Activated T-helper 2 cell treated with anti-CD3 and anti-CD28 coated beads, Interferon-gamma antibody, Interleukin-2, Interleukin-4, amounts not matched to agents 10 μg/mL and 5 μg/mL and 100 μg/mL, durations not matched to agents 14 hours and 24 hours and 36 hours (primary cell): ENCODE results near the gene TLL1. TPM values are rescaled to one million over a fixed set of nuclear protein-coding genes. Genes with fewer than 3 reads are reported as not detected.

Source experiments
- DNase-seq: peaks from one replicate; pipeline ENCODE4 v3.0.0; 2021; ENCODE audit warnings: low spot score
- H3K27ac Mint-ChIP-seq: one replicate; pipeline ENCODE4 v1.8.0; 2021; ENCODE audit warnings: mixed read lengths
- H3K27me3 Mint-ChIP-seq: one replicate; pipeline ENCODE4 v1.8.0; 2021; ENCODE audit warnings: low read depth, mixed read lengths
- H3K36me3 Mint-ChIP-seq: one replicate; pipeline ENCODE4 v1.8.0; 2021; ENCODE audit warnings: low read depth, mixed read lengths
- H3K4me1 Mint-ChIP-seq: one replicate; pipeline ENCODE4 v1.8.0; 2021; ENCODE audit warnings: low read depth, mixed read lengths
- H3K4me3 Mint-ChIP-seq: one replicate; pipeline ENCODE4 v1.8.0; 2021; ENCODE audit warnings: low read depth, mild to moderate bottlenecking, moderate library complexity, mixed read lengths
- H3K9me3 Mint-ChIP-seq: one replicate; pipeline ENCODE4 v1.8.0; 2021; ENCODE audit warnings: mixed read lengths
- intact Hi-C: fragments of 100-400 bp; cut with micrococcal nuclease; formaldehyde crosslinking; loops from one replicate; pipeline ENCODE4 v1.15.1; 2023
- total RNA-seq: library from RNA; stranded (reverse); gene quantifications from 2 replicates; pipeline ENCODE4 v1.2.3, GENCODE V29; 2022

TLL1 gene
- total RNA-seq, 1 donor from 2014 or later, result not detected

DNA sequence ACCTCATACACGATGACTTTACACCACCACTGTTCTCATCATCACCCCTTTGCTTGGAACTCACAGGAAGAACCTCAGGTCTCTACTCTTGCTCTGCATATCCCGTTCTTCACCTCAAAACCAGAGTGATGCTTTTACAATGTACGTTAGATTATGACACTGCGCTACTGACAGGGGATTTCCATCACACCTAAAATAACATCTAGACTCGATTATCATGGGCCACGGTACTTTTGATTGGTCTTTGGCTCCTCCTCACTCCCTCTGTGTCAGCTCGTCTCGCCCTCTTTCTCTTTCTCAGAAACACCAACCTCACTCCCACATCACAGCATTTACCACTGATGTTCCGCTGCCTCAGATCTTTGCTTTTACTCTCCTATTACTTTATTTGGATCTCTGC lies 172.4 kb downstream of the TLL1 start:
- Mint-ChIP-seq H3K27ac (no peak overlapping the region), H3K4me3 (no peak overlapping the region), H3K27me3 (no peaks in the 10 kb centered on the region), H3K36me3 (no peaks in the 10 kb centered on the region), H3K9me3 (no peaks in the 10 kb centered on the region), H3K4me1 (no peaks in the 10 kb centered on the region)
- no peak for DNase-seq
- intact Hi-C loops, result no loop called here

DNA sequence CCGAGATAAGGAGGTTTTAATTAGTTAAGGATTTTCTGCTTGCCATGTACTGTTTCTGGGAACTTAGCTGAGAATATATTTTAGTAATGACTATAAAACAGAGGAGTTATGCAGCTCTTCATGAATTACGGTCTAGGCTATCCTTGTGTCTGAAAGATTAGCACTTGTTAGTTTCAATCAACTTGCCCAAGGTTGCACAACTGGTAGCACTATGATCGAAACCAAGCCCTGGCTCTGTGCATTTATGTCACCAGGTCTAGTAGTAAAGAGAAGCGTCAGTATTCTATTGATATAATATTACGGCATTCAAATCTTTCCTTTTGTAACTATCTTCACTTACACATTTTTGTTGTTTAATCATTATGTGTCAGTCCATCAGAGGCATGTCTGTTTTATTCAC lies 176.0 kb downstream of the TLL1 start:
- no peak overlapping the region for H3K27ac Mint-ChIP-seq
- intact Hi-C loops, result no loop called here
- no peak for DNase-seq
- H3K4me3 Mint-ChIP-seq, result no peak overlapping the region
- H3K9me3 Mint-ChIP-seq, result no peaks in the 10 kb centered on the region
- H3K27me3 Mint-ChIP-seq, result no peaks in the 10 kb centered on the region
- H3K36me3 Mint-ChIP-seq, result no peaks in the 10 kb centered on the region
- H3K4me1 Mint-ChIP-seq, result no peaks in the 10 kb centered on the region

DNA sequence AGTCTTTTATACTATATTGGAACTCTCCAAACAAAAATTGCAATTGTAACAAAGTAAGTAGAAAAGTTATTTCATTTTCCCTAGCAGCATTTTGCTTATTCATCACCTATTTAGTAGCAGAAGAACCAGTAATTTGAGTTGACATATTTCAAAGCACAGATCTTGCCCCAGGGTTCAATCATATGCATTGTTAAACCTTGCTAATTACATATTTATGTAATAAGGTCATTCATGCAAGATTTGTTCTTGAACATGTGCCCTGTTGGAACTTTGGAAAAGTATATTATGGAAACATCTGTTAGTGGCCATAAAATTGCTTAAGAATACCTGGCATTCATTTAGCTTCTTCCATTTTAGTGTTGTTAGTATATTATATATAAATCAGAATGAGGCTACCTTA lies 191.7 kb downstream of the TLL1 start:
- Mint-ChIP-seq H3K36me3 (no peaks in the 10 kb centered on the region), H3K4me1 (no peaks in the 10 kb centered on the region), H3K27me3 (no peaks in the 10 kb centered on the region), H3K4me3 (no peak overlapping the region), H3K9me3 (no peaks in the 10 kb centered on the region), H3K27ac (no peak overlapping the region)
- no peak for DNase-seq
- intact Hi-C loops, result no loop called here

DNA sequence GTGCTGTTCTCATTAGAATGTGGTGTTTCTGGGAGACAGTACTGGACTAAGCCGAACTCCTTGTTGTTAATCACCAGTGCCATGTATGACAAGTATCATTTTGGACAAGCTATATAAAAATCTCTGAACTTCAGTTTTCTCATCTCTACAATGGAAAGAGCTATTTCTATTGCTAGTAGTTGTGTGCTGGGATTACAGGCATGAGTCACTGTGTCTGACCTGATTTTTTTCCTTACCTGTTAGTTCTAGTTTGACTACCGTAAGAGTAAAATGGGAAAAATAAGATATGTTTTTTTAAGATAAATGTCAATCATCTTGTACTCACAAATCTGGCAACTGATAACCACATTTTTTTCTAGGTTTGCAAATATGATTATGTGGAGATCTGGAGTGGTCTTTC lies 192.3 kb downstream of the TLL1 start:
- Mint-ChIP-seq H3K36me3 (no peaks in the 10 kb centered on the region), H3K9me3 (no peaks in the 10 kb centered on the region), H3K4me1 (no peaks in the 10 kb centered on the region), H3K27ac (no peak overlapping the region), H3K27me3 (no peaks in the 10 kb centered on the region), H3K4me3 (no peak overlapping the region)
- no peak for DNase-seq
- intact Hi-C loops, result no loop called here

DNA sequence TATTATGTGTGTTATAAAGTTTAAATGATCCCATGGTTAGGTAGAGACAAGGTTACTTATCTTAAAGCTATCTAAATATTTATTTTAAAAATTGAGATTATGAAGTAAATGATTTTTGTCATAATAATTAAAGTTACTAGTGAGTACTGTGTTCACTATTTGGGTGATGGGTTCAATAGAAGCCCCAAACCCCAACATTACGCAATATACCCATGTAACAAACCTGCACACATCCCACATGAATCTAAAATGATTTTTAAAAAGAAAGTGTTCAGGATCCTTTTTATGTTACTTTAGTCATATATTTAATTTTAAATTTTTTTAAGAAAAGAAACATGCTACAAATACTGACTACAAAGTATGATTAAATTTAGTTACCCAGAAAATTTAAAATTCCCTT lies 193.9 kb downstream of the TLL1 start:
- no peaks in the 10 kb centered on the region for H3K9me3 Mint-ChIP-seq
- H3K27ac Mint-ChIP-seq, result no peak overlapping the region
- H3K4me3 Mint-ChIP-seq, result no peak overlapping the region
- no peaks in the 10 kb centered on the region for H3K27me3 Mint-ChIP-seq
- intact Hi-C loops, result no loop called here
- DNase-seq, result no peak
- no peaks in the 10 kb centered on the region for H3K36me3 Mint-ChIP-seq
- no peaks in the 10 kb centered on the region for H3K4me1 Mint-ChIP-seq

DNA sequence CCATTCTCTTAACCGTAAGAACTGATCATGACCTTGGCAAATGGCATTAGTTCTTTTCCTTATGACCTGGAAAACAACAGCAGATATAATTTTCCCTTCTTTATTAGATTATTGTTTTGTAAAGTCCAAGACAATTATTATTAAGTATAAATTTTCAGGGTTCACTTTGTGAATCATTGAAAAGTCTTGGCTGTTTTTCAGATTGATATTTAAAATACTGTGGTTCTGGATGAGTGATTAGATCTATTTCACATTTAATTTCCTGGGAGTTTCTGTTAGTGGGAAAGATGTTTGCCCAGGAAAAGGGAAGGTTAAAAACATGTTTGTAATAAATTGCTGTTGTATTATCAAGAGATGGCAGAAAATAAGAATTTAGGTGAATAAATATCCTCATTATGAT lies 194.9 kb downstream of the TLL1 start:
- no peaks in the 10 kb centered on the region for H3K9me3 Mint-ChIP-seq
- no peak for DNase-seq
- H3K4me1 Mint-ChIP-seq, result no peaks in the 10 kb centered on the region
- H3K27me3 Mint-ChIP-seq, result no peaks in the 10 kb centered on the region
- H3K27ac Mint-ChIP-seq, result no peak overlapping the region
- intact Hi-C loops, result no loop called here
- no peak overlapping the region for H3K4me3 Mint-ChIP-seq
- no peaks in the 10 kb centered on the region for H3K36me3 Mint-ChIP-seq

DNA sequence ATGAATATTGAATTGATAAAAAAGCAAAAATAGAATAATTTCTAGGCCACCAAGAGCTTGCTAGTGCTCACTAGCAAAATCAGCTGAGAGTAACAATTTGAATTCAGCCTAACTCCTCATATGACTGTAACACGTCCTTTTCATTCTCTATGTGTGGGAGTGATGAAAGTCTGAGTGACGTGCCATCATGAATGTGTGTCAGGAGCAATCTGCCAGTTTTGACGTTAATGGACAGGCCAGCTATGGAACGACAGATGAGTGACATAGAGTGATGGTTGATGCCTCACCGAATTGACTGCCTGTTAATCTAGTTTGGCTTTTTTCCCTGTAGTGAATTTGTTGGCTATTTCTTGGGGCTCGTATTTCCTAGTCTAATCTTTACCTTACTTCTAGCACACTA lies 200.7 kb downstream of the TLL1 start:
- Mint-ChIP-seq H3K36me3 (no peaks in the 10 kb centered on the region), H3K27ac (no peak overlapping the region), H3K4me3 (no peak overlapping the region), H3K9me3 (no peaks in the 10 kb centered on the region), H3K4me1 (no peaks in the 10 kb centered on the region), H3K27me3 (no peaks in the 10 kb centered on the region)
- DNase-seq, result no peak
- intact Hi-C loops, result no loop called here

DNA sequence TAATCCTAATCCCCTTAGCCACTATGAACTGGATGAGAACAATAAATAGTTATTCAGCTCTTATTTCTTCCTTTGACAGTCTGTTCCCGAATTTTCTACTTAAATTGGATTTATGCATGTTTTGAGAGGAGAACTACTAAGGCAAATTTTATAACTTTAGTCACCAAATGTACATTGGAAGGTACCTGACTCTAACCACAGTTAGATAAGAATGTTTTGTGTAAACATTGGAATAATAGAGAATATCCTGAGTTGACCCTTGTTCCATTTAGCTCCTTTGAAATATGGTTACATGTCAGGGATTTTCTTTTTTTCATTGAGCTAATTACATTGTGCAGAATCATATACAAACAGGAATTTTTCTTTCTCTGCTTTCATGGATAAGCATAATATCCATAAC lies 202.6 kb downstream of the TLL1 start:
- Mint-ChIP-seq H3K27me3 (no peaks in the 10 kb centered on the region), H3K4me3 (no peak overlapping the region), H3K9me3 (no peaks in the 10 kb centered on the region), H3K27ac (no peak overlapping the region), H3K4me1 (no peaks in the 10 kb centered on the region), H3K36me3 (no peaks in the 10 kb centered on the region)
- no peak for DNase-seq
- intact Hi-C loops, result no loop called here

DNA sequence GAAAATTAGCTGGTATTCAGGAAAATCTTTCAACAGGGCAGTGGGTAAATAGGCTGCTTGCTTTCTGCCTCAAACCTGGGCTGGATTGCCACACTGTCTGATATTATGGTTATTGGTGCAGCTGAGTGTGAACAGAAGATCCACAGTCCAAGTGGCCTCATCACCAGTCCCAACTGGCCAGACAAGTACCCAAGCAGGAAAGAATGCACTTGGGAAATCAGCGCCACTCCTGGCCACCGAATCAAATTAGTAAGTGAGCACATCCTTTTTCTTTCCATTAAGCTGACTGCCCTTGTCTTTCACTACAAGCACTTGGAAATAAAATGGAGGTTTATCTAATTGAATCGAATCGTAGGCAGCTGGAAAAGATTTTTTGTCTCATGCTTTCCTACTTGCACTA lies 204.7 kb downstream of the TLL1 start:
- Mint-ChIP-seq H3K36me3 (no peaks in the 10 kb centered on the region), H3K4me3 (no peak overlapping the region), H3K9me3 (no peaks in the 10 kb centered on the region), H3K27me3 (no peaks in the 10 kb centered on the region), H3K4me1 (no peaks in the 10 kb centered on the region), H3K27ac (no peak overlapping the region)
- DNase-seq, result no peak
- intact Hi-C loops, result no loop called here

DNA sequence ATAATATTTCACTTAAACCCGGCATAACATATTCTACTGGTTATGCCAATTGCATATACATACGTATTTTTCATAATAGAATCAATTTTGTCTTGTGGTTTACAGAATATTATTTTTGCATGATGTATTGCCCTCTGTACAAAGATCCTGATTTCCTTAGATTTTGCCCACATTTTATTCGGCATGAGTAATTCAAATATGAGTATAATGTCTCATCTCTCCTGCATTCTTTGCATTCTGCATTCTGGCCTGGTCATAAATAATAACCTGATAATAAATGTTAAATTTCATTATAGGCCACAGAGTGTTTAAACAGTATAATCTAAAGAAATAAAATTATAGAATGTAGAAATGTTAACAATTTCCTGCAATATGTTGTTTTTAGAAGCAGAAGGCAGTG lies 205.3 kb downstream of the TLL1 start:
- no peak overlapping the region for H3K27ac Mint-ChIP-seq
- H3K27me3 Mint-ChIP-seq, result no peaks in the 10 kb centered on the region
- intact Hi-C loops, result no loop called here
- DNase-seq, result no peak
- no peak overlapping the region for H3K4me3 Mint-ChIP-seq
- no peaks in the 10 kb centered on the region for H3K4me1 Mint-ChIP-seq
- H3K9me3 Mint-ChIP-seq, result no peaks in the 10 kb centered on the region
- no peaks in the 10 kb centered on the region for H3K36me3 Mint-ChIP-seq

DNA sequence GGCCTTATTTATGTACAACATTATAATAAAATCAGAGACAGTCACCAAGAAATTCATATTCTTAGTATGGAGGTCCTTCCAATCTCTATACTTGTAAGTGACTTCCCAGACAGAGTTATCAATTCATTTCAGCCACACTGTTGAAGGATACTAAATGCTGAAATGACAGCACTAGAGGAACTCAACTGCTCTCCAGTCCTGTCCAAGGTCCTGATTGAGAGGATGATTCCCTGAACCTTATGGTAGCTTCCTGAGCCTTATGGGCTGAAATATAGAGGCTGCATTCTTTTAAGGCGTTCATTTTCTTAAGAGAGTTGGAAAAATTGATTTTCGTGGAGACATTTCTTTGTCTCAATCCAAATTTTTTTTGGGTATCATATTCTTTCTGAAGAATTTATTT lies 205.9 kb downstream of the TLL1 start:
- H3K9me3 Mint-ChIP-seq, result no peaks in the 10 kb centered on the region
- no peak overlapping the region for H3K27ac Mint-ChIP-seq
- H3K36me3 Mint-ChIP-seq, result no peaks in the 10 kb centered on the region
- no peaks in the 10 kb centered on the region for H3K27me3 Mint-ChIP-seq
- intact Hi-C loops, result no loop called here
- DNase-seq, result no peak
- no peak overlapping the region for H3K4me3 Mint-ChIP-seq
- no peaks in the 10 kb centered on the region for H3K4me1 Mint-ChIP-seq

DNA sequence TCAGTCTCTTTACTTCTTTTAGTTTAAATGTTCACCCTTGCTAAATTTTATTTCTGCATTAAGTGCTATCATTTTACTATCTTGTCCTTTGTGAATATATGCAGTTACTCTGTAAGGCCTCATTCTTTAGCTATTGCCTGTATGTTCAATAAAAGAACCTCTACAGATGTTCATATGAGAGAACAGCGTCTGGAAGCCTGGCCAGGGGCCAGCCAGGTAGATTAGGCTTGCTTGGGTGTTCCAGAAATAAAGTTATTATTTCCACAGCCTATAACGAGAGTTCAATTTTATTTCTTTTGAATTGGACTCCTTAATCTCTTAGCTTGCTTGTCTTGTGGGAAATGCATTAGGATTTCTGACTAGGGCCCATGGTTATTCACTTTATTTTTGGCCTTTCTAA lies 214.5 kb downstream of the TLL1 start:
- intact Hi-C loops, result no loop called here
- no peak overlapping the region for H3K27ac Mint-ChIP-seq
- H3K36me3 Mint-ChIP-seq, result no peaks in the 10 kb centered on the region
- H3K9me3 Mint-ChIP-seq, result no peaks in the 10 kb centered on the region
- no peaks in the 10 kb centered on the region for H3K4me1 Mint-ChIP-seq
- H3K27me3 Mint-ChIP-seq, result no peaks in the 10 kb centered on the region
- DNase-seq, result no peak
- H3K4me3 Mint-ChIP-seq, result no peak overlapping the region

DNA sequence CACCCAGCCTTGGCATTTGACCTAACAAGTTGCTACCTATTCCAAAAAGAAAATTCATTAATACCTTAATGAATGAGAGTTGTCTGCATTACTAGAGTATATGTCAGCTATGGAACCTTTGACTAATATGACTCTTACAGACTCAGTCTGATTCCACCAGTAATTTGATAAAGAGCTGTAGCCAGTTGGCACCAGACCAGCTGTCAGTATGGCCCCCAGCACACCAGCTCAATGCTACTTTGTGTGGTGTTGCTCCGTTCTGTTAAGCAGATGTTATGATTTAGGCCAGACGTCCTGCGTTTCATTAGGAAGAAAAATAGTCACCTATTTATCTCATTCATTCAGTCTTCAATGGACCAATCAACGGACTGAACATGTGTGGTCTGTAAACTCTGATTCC lies 215.5 kb downstream of the TLL1 start:
- Mint-ChIP-seq H3K9me3 (no peaks in the 10 kb centered on the region), H3K36me3 (no peaks in the 10 kb centered on the region), H3K27ac (no peak overlapping the region), H3K27me3 (no peaks in the 10 kb centered on the region), H3K4me3 (no peak overlapping the region), H3K4me1 (no peaks in the 10 kb centered on the region)
- intact Hi-C loops, result no loop called here
- no peak for DNase-seq

DNA sequence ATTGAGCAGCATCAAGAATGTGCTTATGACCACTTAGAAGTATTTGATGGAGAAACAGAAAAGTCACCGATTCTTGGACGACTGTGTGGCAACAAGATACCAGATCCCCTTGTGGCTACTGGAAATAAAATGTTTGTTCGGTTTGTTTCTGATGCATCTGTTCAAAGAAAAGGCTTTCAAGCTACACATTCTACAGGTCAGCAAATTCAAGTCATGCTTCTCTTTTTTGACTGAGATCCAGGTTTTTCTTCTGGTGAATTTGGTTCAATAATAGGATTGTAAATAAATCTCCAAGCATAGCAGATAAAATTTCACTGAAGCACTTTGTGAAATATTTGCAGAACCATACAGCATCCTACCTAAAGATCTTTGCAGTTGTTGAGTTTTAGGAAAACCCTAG lies 218.1 kb downstream of the TLL1 start:
- no peaks in the 10 kb centered on the region for H3K4me1 Mint-ChIP-seq

More for the DNA sequence above, 218.1 kb downstream of the TLL1 start:
- Mint-ChIP-seq H3K27me3 (no peaks in the 10 kb centered on the region), H3K4me3 (no peak overlapping the region), H3K9me3 (no peaks in the 10 kb centered on the region), H3K36me3 (no peaks in the 10 kb centered on the region), H3K27ac (no peak overlapping the region)
- no peak for DNase-seq
- intact Hi-C loops, result no loop called here
